ENCODE results near the gene DACH1. TPM values are rescaled to one million over a fixed set of nuclear protein-coding genes. Genes with fewer than 3 reads are reported as not detected.

Gene DACH1
- total RNA-seq, 1 donor, result 0.09 TPM

- no peak overlapping the region for H3K4me3 ChIP-seq (ENCODE audit: low read depth, low read length)
Measured at GRCh38 chr13:71645467-71645866, 221.5 kb downstream of the DACH1 start.

DNA sequence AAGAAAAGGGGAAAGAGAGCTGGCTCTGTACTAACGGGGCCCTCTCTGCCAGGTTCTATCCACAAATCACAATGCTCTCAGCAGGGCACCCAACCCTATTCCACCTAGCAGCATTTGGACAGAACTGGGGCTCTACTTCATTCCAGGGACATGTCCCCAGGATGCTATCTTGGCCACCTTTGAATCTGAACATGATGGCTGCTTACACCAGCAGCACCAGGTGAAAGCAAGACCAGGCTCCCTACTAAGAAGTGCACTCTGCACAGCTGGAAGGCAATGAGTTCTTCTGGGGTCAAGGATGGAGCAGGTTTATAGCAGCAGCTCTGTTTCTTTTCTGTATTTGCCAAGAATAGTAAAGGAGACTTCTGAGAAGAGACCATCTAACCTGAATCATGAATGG lies 222.4 kb downstream of the DACH1 start:
- DNase-seq (ENCODE audit: low read depth), result no peak
- H3K4me3 ChIP-seq (ENCODE audit: low read depth, low read length), result no peak overlapping the region
- TF ChIP-seq, protein P1, sequence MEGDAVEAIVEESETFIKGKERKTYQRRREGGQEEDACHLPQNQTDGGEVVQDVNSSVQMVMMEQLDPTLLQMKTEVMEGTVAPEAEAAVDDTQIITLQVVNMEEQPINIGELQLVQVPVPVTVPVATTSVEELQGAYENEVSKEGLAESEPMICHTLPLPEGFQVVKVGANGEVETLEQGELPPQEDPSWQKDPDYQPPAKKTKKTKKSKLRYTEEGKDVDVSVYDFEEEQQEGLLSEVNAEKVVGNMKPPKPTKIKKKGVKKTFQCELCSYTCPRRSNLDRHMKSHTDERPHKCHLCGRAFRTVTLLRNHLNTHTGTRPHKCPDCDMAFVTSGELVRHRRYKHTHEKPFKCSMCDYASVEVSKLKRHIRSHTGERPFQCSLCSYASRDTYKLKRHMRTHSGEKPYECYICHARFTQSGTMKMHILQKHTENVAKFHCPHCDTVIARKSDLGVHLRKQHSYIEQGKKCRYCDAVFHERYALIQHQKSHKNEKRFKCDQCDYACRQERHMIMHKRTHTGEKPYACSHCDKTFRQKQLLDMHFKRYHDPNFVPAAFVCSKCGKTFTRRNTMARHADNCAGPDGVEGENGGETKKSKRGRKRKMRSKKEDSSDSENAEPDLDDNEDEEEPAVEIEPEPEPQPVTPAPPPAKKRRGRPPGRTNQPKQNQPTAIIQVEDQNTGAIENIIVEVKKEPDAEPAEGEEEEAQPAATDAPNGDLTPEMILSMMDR (IDR thresholded peaks at IDR 0.05; ENCODE audit: insufficient read depth, low read length), result no peak

More at GRCh38 chr13:71645467-71645866, 221.5 kb downstream of the DACH1 start:
- DNase-seq (ENCODE audit: low read depth), result no peak
- TF ChIP-seq, protein P1 (IDR thresholded peaks at IDR 0.05; ENCODE audit: insufficient read depth, low read length), result no peak

GRCh38 chr13:71643448-71643860 lies 223.6 kb downstream of the DACH1 start:
- DNase-seq (ENCODE audit: low read depth), result no peak
- H3K4me3 ChIP-seq (ENCODE audit: low read depth, low read length), result no peak overlapping the region
- TF ChIP-seq, protein P1 (IDR thresholded peaks at IDR 0.05; ENCODE audit: insufficient read depth, low read length), result no peak

DNA sequence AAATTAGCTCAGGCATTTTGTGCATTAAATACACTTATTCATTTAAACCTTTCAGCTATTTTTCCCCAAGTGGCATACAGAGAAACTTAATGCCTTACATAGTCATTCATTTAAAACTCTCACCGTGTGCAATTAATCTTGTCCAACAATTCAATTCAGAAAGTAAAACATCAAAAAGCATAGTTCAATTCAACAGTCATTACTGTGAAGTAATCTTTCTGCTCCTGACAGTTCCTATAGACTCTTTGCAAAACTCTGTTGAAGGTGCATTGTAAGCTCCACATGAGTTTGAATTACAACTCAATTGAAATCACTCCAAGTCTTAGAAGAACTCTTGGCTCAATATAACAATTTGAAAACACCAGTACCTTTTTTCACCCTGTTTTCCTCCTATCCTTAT lies 228.3 kb downstream of the DACH1 start:
- H3K4me3 ChIP-seq (ENCODE audit: low read depth, low read length), result no peak overlapping the region
- TF ChIP-seq, protein P1 (IDR thresholded peaks at IDR 0.05; ENCODE audit: insufficient read depth, low read length), result no peak

DNA sequence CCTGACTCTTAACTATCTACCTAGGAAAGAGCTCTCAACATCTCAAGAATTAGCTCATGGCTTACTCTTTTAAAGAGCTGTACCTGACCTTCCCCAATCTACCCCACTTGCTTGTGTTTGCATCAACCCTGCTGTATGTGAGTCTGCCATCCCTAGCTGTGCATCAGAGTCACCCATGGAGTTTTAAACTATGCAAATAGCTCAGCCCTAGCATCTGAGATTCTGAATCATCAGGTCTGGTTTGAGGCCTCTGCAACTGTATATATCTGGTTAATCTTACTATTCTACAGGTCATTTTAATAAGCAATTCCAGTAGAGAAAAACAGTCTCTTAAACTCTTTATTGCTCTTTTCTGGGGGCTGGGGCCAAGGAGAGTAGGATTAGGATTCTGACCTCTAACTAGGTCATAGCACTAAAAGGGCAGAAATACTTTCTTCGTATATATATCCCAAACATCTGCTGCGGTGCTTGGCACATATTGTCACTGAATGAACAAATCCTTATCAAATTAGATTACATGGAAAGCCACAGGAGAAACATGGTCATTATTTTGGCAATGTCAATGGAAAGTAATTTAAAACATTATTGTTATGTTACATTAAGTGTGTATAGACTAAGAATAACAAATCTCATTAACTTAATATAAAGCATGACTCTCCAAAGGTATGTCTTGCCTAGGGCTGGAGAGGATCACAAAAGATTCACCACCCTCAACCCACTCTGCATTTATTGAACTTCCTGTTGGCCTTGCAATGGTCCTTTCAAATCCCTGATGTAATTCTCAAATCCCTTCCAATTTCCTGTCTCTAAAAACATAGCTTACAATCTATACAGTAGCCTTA lies 232.2 kb downstream of the DACH1 start:
- TF ChIP-seq, protein P1 (IDR thresholded peaks at IDR 0.05; ENCODE audit: insufficient read depth, low read length), result no peak
- H3K4me3 ChIP-seq (ENCODE audit: low read depth, low read length), result no peak overlapping the region
- DNase-seq (ENCODE audit: low read depth), result no peak

More for the DNA sequence above, 228.3 kb downstream of the DACH1 start:
- no peak for DNase-seq (ENCODE audit: low read depth)

GRCh38 chr13:71634182-71634581 lies 232.8 kb downstream of the DACH1 start:
- TF ChIP-seq, protein P1 (IDR thresholded peaks at IDR 0.05; ENCODE audit: insufficient read depth, low read length), result no peak
- DNase-seq (ENCODE audit: low read depth), result no peak
- no peak overlapping the region for H3K4me3 ChIP-seq (ENCODE audit: low read depth, low read length)
